GM19239 (cell line): ENCODE data around the gene SOCS3.
"Not testable (repeated sequence)": the region's sequence is repeated elsewhere in the genome, so short reads cannot be mapped to it uniquely, and the experiment has no call there.

Source experiments
- DNase-seq: peaks from one replicate; pipeline ENCODE4 v3.0.0; 2011; ENCODE audit warnings: low spot score; ENCODE audit not compliant: insufficient read length
- FAIRE-seq: peaks from 2 replicates; lab custom pipeline; 2011; peaks lifted over from hg19 to GRCh38; lab: Jason Lieb, UNC

Gene SOCS3

DNA sequence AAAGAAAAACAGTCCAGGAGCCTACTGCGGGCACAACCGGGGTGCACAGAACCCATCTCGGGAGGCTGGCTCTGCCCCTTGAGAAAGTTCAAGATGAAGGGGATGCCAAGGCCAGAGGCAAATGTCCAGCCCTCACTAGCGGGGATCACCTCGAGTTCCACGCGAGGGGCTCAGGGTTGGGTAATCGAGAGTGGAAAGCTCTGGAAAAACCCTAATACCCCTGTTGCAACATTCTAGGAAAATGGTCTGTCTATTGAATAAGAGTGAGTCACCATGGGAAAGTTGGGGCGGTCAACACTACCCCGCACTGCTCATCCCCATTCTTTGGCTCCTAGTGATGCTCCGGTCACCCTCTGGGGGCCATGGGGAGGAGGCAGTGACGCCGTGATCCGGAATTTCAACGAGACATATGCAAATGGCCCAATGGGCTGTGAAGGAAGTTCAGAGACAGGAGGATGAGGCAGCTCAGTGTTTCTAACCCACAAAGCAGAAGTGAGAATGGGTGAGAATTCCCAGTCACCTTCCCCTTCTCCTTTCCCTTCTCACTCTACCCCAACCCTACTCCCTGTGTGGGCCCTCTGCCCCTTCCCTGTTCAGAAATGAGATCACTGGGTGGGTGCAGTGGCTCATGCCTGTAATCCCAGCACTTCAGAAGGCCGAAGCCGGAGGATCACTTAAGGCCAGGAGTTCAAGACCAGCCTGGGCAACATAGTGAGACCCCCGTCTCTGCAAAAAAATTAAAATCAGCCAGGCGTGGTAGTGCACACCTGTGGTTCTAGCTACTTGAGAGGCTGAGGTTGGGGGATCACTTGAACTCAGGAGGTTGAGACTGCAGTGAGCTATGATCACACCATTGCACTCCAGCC lies 22.4 kb downstream of the SOCS3 start:
- peak; percentile 91 for FAIRE-seq

DNA sequence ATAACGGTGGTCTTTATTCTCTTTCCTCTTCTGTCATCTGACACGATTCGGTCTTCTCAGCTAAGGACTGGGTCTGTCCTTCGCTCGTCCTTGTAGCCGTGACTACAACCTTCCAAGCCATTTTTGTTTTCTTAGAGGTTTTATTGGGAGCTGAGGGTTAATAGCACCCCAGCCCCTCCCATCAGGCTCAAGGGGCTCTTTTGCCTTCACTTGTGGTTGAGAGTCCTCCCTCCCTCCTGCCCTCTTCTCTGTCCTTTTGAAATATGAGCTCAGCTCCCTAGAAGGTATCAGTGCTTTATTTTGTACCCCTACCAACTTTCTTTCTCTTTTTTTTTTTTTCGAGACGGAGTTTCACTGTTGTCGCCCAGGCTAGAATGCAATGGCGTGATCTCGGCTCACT lies 24.7 kb downstream of the SOCS3 start:
- DNase-seq (no peak), FAIRE-seq (no peak)

More for the DNA sequence above, 22.4 kb downstream of the SOCS3 start:
- peak; percentile 60 for DNase-seq

DNA sequence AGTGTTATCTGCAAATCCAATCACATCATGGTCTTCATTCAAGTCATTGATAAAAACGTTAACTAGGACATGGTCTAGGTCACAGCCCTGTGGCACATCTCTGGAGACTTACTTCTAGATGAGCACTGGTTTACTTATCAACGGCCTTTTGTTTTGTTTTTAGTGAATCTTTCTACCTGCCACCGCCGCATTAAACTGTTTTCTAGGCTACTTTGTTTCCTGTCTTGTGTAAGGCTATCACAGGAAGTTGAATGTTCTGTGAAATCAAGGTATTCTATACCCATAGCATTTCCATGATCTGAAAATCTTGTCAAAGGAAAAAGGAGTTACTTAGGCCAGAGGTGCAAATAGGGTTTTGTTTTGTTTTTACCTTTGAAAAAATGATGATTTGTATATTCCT lies 26.9 kb downstream of the SOCS3 start:
- no peak for FAIRE-seq

DNA sequence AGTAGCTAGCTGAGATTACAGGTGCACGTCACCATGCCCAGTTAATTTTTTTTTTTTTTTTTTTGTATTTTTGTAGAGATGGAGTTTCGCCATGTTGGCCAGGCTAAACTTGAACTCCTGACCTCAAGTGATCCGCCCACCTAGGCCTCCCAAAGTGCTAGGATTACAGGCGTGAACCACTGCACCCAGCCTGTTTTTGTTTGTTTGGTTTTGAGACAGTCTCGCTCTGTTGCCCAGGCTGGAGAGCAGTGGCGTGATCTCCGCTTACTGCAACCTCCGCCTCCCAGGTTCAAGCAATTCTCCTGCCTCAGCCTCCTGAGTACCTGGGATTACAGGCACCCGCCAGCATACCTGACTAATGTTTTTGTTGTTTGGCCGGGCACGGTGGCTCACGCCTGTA lies 28.5 kb downstream of the SOCS3 start:
- not testable (repeated sequence) for FAIRE-seq

More for the DNA sequence above, 26.9 kb downstream of the SOCS3 start:
- no peak for DNase-seq

DNA sequence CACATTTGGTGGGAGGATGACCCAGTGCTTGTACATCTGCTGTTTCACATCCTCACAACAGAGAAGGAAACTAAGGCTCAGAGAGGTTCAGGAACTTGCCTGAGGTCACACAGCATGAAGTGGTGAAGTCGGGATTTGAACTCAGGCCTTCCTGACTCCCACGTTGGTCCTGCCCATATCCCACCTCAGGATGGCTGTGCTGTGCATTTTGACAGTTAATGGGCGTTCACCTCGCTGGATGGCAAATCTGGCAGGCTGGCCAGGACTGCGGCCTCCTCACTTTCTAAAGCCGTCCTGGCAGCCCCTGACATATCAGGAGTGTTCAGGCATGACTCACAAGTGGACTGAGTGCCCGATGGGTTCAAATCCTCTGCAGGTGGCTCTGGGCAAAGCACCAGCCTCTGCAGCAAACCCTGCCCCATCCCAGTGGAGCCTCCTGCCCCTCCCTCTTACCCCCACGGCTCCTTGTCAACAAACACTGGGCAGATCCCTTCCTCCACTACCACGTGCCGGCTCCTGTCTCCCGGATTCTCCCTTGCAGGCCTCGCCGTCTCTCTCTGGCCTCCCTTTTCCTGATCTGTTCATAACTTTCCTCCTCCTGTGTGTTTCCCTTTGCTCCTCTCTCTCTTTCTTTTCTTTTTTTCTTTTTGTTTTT lies 29.2 kb downstream of the SOCS3 start:
- FAIRE-seq (no peak), DNase-seq (no peak)

More for the DNA sequence above, 28.5 kb downstream of the SOCS3 start:
- not testable (repeated sequence) for DNase-seq

DNA sequence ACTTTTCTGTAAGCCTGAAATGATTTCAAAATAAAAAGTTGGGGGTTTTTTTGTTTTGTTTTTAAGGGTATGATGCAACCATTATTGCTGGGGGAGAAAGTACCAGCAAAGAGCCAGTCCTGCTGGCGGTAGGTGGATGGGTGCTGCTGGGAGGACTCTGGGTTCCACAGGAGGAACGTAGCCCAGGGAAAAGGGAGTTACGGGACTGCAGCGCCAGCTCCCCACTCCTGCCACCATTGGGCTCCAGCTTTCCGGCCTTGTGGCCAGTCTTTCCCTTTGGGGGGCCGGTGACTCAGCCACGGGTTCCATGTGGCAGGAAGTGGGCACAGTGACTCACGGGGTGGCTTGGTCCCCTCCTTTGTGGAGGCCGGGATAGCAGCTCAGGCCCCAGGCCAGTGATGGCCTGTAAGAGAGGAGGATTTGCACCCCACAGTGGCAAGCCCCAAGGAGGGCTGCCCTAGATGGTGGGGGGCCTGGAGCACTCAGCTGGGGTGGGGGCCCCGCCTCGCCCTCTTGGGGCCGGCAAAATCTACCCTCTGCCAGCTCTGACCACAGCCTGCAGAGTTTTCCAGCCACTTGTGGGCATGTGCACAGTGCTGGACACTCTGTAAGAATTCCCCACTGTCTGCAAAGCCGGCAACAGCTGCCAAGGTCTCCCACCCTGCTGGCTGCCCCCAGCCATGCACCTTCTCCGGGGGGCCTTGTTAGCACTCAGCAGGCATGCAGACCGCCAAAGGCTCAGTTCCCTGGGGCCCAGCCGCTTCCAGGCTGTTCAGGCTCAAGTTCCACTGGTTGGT lies 30.4 kb downstream of the SOCS3 start:
- no peak for DNase-seq
- no peak for FAIRE-seq

DNA sequence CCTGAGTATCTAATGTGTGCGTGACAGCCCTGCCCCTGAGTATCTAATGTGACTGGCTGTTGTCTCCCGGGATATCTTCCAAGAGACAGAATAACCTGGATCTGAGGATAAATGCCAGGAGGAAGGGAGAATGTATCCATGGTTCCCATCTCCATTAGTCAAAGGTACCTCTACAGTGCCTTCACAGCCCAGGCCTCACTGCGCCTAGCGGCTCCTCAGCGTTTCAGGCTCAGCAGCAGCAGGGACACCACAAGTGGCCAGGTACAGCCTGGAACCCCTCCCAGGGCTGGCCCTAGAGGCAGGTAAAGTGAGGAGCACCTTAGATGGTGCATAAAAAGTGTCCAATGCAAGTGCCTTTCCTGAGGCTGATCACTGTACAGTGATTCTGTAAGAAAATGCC lies 32.0 kb downstream of the SOCS3 start:
- FAIRE-seq (no peak), DNase-seq (no peak)

DNA sequence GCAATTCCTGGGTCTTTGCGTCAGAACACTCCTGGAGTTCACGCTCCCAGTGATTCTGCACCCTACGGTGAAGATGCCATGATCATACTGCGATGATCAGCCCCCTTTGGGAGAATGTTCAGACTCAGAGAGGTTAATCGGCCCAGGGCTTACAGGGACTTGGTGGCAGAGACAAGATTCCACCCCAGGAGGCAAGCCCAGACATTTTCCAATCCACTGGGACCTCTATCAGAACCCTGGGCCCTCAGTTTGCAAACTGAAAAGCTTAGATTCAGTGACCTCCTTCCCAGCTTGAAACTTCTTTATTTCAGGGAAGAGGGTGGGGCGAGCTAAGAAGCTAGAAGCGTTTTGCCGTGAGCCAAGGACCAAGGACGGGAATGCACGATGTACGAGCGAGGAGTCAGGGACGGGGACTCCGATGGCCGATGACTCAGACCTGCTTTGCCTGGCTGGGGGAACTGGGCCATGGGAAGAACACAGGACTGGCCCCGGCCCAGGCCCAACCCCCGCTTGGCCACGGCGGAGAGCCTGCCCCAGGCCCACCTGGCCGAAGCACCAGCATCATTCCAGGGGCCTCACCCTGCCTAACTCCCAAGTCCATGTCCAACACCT lies 34.7 kb downstream of the SOCS3 start:
- FAIRE-seq (no peak), DNase-seq (no peak)

DNA sequence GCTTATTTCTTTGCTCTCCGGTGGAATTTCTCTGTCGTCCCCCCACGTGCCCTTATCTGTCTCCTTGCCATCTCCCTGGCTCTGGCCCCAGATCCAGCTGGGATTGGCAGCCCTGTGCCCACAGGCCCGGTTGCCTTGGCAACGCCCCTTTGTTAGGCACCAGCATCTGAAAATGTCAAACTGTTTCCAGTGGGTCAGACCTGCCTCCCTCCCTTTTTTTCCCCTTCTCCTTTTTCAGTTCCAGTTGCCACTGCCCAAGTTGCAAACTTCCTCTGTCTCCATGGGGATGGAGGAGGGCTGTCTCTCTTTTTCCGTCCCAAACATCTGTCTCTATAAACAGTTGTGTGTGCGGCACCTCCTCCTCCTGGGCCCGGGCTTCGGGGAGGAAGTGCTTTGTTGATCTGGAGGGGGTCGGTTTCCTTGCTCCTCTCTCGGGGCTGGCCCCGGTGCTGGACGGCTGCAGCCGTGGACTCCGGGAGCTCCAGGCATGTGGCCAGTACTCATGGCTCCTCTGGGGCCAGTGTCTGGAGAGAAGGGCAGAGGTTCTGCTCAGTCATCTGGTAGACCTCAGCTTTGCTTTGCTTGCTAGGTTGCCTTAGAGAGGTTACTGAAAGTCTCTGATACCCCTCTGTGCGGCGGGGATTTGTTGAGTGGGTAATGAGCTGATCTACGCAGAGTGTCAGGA lies 35.3 kb downstream of the SOCS3 start:
- no peak for DNase-seq
- no peak for FAIRE-seq

DNA sequence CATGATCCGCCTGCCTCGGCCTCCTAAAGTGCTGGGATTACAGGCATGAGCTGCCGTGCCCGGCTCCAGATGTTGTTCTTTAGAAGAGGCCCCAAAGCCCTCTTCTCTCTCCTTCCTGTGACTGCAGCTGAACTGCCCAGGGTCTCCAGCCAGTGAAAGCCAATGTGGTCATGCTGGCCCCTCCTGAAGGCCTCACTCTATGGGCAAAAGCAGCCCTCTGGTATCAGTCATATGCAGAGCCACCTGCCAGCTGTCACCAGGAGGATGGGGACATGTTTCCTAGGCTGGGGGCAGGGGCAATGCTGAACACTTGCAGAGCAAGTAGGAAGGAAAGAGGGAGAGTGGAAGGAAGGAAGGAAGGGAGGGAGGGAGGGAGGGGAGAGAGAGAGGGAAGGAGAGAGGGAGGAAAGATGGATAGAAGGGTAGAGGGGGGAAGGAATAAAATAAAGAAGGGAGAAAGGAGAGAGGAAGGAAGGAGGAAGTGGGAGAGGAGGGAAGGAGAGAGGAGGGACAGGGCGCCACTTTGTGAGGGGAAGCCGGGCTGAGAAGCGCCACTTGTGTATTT lies 36.0 kb downstream of the SOCS3 start:
- no peak for FAIRE-seq

DNA sequence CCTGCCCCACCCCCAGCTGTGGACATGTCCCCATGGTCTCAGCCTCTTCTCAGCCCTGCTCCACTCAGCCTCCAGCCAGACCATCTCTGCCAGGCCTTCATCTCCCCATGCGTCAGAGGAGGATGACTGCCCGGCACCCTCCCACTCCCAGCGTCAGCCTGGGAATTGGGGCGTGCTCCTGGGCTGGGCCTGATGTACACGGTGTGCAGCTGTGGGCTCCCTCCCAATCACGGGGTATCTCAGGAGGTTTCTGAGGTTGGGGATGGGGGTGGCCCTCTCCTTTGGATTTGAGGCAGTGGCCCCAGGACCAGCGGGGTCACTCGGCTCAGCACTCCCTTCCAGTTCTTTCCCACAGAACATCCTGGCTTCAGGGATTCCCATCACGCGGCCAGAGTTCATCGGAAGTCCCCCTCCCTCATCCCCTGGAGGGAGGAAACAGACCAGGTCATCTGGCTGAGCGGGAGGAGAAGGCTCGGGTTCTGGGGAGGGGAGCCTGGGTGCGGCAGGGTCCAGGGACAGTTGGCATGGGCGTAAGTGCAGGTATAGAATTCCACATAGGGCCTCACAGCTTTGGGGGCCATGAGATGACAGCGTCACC lies 36.9 kb downstream of the SOCS3 start:
- FAIRE-seq: no peak
- no peak for DNase-seq

More for the DNA sequence above, 36.0 kb downstream of the SOCS3 start:
- DNase-seq: no peak

DNA sequence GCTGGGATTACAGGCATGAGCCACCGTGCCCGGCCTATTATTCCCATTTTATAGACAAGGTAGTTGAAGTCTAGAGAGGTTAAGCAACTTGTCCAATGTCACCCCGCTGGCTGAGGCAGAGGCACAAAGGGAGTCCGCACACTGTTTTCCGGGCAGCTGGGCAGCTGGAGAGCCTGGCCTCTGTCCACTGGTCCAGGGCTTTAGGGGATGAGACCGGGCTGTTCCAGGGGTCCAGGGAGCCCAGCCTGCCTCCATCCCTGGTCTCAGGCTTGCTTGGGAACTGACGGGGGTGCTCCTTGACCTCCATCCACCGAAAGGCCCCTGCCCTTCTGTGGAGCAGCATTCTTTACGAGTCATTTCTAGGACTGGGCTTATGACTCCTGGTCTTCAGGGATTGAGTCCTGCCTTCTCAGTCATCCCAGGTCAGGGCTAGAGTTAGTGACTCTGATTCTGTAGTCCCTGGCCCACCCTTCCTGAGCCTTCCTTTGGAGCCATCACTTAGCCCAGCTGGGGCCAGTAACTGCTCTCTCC lies 37.5 kb downstream of the SOCS3 start:
- FAIRE-seq (no peak), DNase-seq (no peak)

DNA sequence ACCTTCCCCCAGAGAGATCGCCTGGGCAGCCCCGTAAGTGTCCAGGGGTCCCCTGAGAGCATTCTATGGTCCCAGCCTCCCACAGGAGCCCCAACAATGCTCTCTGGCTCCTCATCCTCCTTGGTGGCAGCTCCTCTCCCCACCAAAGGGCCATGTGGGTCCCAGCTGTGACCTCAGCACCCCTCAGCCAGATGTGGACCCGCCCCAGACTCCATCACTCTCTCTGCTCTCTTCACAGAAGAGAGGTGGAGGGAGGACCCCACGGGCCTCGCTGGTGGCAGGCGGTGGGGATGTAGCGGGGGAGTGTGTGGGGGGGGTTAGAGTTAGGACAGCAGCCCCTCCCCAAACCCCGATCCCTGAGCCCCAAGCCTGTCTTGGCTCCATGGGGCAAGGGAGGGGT lies 41.0 kb downstream of the SOCS3 start:
- DNase-seq (no peak), FAIRE-seq (no peak)

DNA sequence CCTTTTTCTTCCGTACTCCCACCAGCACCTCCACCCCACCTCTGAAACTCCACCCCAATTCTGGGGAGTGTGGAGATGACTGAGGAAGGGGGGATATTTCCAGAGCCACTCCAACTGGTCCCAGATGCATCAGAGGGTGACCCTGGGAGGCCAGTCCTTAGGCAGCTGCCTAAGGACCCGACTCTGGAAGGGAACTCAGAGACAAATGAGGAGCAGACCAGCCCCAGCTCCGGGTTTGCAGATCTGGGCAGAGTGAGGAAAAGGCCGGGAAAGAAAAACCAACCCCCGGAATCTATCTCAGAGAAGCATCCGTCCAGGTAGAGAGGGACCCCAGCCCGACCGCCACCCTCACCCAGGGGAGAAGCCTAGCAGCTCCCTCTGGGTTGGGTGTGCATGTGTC lies 41.5 kb downstream of the SOCS3 start:
- no peak for FAIRE-seq
- no peak for DNase-seq

DNA sequence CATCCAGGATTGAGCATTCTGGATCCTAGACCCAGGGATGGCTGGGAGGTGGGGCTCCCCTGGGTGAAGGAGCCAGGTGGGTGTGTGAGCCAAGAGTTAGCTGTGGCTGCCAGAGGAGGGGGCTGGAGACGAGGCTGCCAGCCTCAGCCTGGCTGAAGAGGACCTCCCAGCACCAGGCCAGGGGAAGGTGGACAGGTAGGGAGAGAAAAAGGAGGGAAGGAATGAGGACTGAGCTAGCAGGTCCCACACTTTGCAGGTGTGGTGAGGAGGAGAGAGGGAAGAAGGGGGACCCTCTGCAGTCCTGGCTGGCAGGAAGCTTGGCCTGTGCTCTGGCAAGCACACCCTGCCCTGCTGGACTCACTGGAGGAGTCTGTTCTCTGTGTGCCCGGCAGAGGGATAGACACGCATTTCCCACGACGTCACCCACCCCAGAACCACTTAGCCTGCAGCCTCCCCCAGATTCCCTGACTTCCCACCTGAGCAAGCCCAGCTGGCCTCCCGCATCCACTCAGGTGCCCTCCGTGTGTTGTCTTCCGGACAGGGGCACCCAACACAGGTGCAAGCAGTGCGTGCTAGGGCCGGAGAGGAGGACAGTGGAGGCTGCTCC lies 42.0 kb downstream of the SOCS3 start:
- no peak for FAIRE-seq

DNA sequence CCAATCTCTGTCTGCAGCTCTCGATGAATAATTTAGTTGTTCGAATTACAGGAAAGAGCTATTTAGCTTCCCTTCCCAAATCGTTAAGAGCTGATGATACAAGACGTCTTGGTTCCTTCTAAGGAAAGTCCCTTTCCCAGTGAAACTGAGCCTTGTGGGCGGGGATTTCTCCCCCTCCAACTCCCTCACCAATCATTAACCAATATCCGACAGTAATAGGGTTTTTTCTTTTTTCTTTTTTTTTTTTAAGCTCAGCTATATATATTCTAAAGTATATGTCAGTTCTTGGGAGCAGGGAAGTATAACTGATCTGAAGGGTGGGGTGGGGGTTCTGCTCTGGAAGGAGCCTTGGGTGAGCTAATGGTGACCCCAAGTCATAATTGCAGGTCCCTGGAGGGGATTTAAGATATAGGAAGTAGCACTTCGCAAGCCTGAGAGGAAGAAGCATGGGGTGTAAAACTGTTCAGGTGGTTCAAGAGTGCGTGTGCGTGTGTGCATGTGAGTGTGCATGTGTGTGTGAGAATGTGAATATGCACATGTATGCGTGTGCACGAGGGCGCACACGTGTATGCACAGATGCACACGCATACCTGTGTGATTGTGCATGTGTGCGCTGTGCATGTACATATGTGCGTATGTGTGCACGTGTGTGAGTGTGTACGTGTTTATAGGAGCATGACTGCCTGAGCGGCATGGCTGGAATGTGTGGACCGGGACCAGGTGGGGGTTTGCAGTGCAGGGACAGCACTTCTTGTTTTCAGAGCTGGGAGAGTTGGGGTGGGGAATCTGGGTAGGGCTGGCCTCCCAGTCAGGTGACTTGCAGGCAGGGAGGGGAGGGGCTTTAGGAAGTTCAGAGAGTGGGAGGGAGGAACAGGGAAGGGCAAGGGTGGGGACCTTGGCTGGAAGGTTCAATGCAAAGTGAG lies 42.7 kb downstream of the SOCS3 start:
- peak; percentile 53 for DNase-seq

More for the DNA sequence above, 42.0 kb downstream of the SOCS3 start:
- no peak for DNase-seq

DNA sequence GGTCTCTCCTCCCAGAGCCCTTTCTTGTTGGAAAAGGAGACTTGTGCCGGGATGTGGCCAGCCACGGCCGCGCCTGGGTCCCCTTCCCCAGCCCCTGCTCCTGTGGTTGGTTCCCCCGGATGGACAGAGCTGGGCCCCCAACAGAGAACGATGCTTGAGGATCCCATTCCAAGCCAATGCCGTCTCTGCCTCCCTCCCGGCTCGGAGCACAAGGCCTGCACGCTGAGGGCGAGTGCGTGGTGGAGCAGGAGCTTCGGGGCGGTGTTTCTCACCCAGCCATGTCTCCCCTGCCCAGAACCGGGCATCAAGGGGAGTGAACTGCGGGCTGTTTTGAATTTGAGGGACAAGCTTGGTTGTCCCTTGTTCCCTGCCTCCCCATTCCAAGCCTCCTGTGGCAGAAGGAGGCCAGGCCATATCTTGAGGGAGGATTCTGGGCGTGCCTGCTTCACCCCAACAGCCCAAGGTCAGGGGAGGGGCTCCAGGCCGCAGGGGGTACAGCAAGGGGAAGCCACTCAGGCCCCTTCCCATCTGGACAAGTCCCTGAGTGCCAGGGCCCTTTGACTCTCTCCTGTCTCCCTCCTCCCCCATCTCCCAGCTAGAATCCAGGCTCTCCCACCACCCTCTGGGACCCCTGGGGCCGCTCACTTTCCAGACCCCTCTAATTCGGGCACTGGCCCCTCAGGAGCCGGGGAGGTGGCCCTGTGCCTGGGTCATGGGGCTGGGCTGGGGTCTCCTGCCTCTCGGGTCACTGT lies 43.6 kb downstream of the SOCS3 start:
- no peak for DNase-seq
- no peak for FAIRE-seq

More for the DNA sequence above, 42.7 kb downstream of the SOCS3 start:
- FAIRE-seq: peak; percentile 82
